HG02588 (cell line): ENCODE measurements around the gene OR1E2.
"Not testable (repeated sequence)": the region's sequence is repeated elsewhere in the genome, so short reads cannot be mapped to it uniquely, and the experiment has no call there.

Experiments
- ATAC-seq: cut with Tn5 transposase; IDR thresholded peaks from one replicate; pipeline ENCODE4 v1.9.1; 2021; ENCODE audit warnings: mild to moderate bottlenecking, moderate library complexity; ENCODE audit not compliant: unreplicated experiment

Gene OR1E2

GRCh38 chr17:3433741-3434140 lies at the start of gene OR1E2:
OR1E2 (minus strand) TSS chr17:3433841; CDS start chr17:3433841, 0 bp downstream.
- no peak for ATAC-seq

- ATAC-seq: no peak
These were observed 49.2 kb upstream of the OR1E2 start for GRCh38 chr17:3482852-3483251.

GRCh38 chr17:3479988-3480387 lies 46.3 kb upstream of the OR1E2 start:
- ATAC-seq: no peak

DNA sequence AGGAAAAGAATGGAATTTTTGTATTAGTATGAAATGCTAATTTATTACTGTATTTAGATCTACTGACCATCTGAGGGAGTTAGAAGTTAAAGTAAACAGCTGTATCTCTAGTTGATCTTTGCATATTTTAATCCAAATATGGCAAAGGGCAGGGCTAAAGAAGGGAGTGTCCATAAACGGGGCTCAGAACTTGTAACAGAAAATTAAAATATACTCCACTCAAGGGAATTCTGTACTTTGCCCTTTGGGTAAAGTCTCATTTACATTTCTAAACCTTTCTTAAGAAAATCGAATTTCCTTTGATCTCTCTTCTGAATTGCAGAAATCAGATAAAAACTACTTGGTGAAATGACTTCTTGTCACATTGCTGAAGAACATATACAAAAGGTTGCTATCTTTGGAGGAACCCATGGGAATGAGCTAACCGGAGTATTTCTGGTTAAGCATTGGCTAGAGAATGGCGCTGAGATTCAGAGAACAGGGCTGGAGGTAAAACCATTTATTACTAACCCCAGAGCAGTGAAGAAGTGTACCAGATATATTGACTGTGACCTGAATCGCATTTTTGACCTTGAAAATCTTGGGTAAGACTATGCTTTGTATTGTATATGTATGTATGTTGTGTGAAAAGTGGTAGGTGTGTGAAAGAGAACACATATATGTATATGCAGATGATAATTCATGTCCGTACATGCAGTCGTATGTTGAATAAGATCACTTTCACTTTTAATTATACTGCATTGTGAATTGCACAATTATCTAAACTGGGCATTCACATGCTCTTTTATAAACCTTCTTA lies 42.4 kb upstream of the OR1E2 start, which contains the start of gene ASPA:
TSS of gene ASPA (plus strand) at position 186 of the 799 bp plus-strand sequence. CDS start at position 349, 163 bp downstream.
- ATAC-seq: no peak

- no peak for ATAC-seq
These were observed 41.6 kb upstream of the OR1E2 start for GRCh38 chr17:3475251-3475685.

GRCh38 chr17:3474212-3474611 lies 40.6 kb upstream of the OR1E2 start:
- no peak for ATAC-seq

DNA sequence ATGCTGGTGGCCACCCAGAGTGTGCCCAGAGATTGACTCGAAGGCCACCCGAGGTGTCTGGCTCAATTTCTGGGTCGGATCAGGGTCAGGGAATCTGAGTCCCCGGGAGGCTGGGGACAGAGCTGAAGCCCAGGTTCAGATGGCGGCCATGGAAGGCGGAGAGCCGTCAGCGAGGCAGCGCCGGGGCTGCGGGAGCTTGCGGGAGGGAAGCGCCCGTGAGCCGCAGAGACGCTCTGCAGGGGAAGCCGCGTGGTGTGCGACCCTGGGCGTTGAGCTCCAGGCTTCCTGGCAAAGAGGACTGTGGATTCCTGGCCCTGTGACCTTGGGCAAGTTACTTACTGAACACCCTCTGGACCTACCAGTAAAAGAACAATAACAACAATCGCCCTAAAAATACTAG lies 38.5 kb upstream of the OR1E2 start:
- no peak for ATAC-seq

DNA sequence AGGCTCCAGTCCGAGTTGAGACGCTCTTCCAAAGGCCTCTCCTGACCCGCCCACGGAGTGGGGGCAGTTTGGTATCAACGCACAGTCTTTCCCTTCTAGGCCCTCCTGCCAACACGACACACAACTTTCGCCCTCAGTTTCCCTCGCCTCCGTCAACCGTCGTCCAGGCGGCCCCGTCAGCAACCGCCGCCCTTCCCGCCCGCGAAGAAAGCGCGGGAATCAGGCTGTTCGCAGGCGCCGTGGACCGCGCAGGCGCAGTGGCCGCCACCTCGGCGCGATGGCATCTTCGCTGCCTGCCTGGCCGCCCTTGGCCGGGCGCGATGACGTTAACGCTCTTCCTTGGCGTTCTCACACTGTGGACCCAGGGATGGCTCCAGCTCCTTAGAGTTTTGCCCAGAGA lies 38.0 kb upstream of the OR1E2 start, which contains the start of gene SPATA22:
TSS of gene SPATA22 (minus strand) at position 221 of the 400 bp plus-strand sequence. CDS start 2,494 bp downstream, outside the sequence.
- no peak for ATAC-seq

DNA sequence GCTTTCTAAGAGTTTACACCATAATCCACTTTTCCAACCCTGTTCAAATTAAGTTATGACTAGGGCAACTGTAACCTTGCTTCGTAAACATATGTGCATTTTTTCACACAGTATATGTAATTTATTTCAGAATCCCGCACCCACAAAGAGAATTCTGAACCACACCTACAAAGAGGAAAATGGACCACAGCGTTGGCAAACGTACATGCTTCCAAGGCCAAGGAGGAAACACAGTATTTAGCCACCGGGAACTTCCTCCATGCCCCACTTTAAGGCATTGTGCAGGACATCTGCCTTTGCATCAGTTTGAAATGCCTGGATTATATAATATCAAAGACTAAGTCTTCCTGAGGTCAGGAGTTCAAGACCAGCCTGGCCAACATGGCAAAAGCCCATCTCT lies 35.9 kb upstream of the OR1E2 start:
- ATAC-seq: no peak

GRCh38 chr17:3466355-3466754 lies 32.7 kb upstream of the OR1E2 start:
- ATAC-seq: not testable (repeated sequence)

GRCh38 chr17:3448059-3448665 lies 14.5 kb upstream of the OR1E2 start:
- no peak for ATAC-seq

DNA sequence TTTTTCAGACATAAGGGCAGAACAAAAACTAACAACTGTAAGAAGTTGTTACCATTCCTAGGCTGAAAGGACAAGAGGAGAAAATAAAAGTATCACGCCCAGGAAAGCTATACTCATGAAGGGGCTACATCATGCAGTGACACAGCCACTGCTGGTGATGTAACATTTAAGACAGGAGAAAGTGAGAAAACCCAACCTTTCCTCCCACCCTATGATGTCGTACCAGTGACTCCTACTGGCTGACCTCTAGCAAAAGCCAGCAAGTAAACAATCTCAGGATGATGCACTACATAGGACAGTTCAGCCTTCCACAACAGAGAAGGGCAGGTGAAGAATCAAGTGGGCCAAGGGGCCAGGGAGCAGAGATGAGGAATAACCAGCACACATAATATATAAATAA lies 14.0 kb upstream of the OR1E2 start:
- no peak for ATAC-seq

DNA sequence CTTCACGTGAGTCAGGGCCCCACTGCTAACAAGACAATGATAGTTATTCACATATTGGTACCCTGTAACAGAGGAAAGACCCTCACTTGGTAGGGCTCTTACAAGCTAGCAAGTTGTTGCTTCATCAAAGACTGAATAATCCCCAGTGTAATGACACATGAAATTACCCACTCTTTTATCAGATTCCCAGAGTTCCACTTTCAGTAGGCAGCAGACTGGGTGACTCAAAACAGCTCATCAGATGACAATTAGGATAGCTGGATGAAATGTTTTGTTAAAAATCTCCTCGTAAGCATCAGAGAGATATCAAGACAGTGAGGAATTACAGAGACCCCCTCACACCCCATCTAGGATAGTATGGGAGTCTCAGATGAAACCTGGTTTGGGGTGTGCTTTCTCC lies 6.8 kb upstream of the OR1E2 start:
- ATAC-seq: no peak

DNA sequence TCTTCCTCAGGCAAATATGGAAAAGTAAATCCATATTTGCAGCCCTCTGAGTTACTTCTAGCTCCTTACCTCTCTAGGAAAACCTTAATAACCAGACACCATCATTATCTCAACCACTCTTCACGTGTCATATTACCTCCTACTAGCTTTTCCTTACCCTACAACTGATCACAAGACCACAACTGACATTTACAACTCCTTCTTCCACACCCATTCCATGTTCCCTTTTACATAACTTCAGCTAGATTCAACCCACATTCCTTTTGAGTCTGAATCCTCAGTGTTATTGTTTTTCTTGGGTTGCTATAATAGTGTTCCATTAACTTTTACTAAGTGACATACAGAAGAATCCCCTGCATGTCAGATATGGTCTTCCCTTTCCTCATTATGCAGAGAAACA lies 4.7 kb upstream of the OR1E2 start:
- no peak for ATAC-seq

GRCh38 chr17:3433215-3433614 lies 426 bp downstream of the OR1E2 start:
- ATAC-seq: not testable (repeated sequence)

GRCh38 chr17:3418222-3418621 lies 15.4 kb downstream of the OR1E2 start:
- ATAC-seq: no peak

- ATAC-seq: no peak
These were observed 18.0 kb downstream of the OR1E2 start for GRCh38 chr17:3415610-3416009.

DNA sequence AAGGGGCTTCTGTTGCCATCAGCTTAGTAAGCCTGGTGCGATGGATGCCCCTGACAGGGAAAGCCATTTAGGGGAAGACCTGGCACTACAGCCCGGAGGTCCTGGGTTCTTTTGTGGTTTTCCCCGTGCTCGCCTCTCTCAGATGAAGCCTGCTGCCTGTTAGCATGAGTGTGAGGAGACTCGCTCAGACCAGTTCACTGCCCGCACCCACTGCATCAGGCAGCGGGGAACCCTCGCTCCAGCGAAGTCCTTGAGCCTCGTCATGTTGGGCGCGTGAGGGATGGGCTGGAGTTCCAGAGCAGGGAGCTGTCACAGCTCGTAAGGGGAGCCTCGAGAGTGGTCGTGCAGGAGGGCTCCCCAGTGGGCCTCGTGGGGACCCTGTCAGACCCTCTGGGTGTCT lies 21.4 kb downstream of the OR1E2 start:
- ATAC-seq: not testable (repeated sequence)

DNA sequence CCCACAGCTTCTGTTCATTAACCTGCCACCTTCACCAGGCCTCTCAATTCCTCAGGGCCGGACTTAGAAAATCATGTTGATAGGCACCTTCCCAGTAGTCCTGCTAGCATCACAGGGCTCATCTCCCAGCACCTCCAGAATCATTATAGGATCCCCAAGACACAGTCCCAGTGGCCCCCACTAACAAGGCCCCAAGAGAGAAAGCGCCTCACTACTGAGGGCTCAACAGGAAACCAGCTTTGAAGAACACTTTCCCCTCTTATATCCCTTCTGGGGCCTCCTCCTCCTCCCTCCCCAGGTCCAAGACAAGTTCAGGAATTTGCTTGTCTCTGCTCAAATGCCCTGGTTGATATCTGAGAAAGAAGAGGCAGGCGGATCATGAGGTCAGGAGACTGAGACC lies 22.6 kb downstream of the OR1E2 start, which contains the start of gene OR3A3:
TSS of gene OR3A3 (plus strand) at position 301 of the 400 bp plus-strand sequence.
- no peak for ATAC-seq

DNA sequence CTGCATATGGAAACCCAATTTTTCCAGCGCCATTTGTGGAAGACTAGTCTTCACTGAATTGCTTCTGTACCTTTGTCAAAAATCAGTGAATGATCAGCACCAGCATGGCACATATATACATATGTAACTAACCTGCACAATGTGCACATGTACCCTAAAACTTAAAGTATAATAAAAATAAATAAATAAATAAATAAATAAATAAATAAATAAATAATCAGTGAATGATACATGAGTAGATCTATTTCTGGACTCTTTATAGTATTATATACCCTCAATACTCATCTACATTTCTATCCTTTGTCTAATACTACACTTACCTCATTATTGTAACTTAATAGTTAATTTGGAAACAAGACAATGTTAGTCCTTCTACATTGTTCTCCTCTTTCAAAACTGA lies 29.8 kb downstream of the OR1E2 start:
- ATAC-seq: not testable (repeated sequence)

GRCh38 chr17:3401786-3402185 lies 31.9 kb downstream of the OR1E2 start:
- ATAC-seq: no peak

DNA sequence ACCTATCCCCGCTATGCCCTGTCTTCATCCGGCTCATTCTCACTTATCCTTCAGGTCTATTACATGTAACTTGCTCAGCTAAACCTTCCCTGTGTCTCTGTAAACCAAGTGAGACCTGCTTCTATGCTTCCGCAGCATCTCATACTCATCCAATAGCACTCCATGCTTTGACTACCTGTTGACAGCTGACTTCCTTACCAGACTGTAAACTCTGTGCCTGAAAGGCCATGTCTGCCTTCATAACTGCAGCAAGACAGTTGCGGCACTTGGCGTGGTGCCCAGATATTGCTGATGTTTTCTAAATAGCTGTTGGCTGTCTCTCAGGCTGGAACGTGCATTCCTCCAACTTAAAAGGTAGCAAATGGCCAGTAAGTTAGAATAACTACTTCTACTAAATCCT lies 33.6 kb downstream of the OR1E2 start:
- no peak for ATAC-seq
